GM12864 (cell line): ENCODE results near the gene BAD.

Experiments
- DNase-seq: peaks from one replicate; pipeline ENCODE4 v3.0.0-alpha.2; 2011; ENCODE audit warnings: low read depth
- H3K4me3 ChIP-seq: 2 replicates; pipeline ENCODE4 v1.5.1; 2011; ENCODE audit warnings: mild to moderate bottlenecking, low read depth, low read length, control low read depth
- CTCF ChIP-seq: IDR thresholded peaks from 2 replicates; pipeline ENCODE4 v1.5.1; 2011; ENCODE audit warnings: low read depth, mild to moderate bottlenecking, moderate library complexity, low read length, control low read depth, inconsistent platforms; ENCODE audit errors: missing control alignments

BAD gene

DNA sequence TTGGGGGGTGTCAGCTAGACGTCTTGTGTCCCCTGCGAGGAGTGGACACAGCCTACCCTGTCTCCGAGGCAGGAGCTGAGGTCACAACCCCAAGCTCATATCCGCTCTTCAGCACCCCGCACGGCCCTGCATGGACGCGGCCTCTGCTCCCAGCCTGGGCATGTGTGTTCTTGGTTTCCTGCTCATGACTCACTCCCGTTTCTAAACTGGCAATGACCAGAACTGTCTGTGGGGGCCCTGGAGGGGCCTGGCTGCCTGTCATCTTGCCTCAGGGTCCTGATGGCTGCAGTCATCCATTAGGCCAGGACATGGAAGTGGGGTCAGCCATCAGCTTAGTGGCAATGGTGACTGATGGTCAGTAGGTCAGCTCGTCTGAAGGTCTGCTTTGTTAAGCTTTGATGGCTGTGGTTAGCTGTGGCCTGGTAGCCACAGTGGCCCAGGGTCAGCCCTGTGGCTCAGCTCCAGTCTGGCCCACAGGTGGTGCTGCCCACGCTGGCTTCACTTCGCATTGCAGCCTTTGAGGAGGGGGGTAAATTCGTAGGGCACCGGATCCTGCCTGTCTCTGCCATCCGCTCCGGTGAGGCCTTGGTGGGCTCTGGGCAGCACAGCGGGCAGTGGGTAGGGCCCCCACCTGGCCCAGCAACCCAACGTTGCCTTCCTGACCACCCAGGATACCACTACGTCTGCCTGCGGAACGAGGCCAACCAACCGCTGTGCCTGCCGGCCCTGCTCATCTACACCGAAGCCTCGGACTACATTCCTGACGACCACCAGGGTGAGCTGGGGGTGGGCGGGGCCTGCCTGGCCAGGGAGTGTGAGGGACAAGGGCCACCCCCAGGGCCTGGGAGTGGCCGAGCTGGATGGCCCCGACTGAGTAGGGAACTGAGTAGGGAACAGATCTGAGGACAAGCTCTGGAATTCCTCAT is 21.2 kb downstream of the BAD start:
- no peak overlapping the region for H3K4me3 ChIP-seq
- TF ChIP-seq CTCF, result no peak
- DNase-seq, result no peak

- DNase-seq, result no peak
- H3K4me3 ChIP-seq, result no peak overlapping the region
- no peak for TF ChIP-seq CTCF
Measured at GRCh38 chr11:64262271-64263002, 22.0 kb downstream of the BAD start.

GRCh38 chr11:64261556-64262080 is 22.8 kb downstream of the BAD start:
- no peak for DNase-seq
- no peak for TF ChIP-seq CTCF
- H3K4me3 ChIP-seq, result no peak overlapping the region

DNA sequence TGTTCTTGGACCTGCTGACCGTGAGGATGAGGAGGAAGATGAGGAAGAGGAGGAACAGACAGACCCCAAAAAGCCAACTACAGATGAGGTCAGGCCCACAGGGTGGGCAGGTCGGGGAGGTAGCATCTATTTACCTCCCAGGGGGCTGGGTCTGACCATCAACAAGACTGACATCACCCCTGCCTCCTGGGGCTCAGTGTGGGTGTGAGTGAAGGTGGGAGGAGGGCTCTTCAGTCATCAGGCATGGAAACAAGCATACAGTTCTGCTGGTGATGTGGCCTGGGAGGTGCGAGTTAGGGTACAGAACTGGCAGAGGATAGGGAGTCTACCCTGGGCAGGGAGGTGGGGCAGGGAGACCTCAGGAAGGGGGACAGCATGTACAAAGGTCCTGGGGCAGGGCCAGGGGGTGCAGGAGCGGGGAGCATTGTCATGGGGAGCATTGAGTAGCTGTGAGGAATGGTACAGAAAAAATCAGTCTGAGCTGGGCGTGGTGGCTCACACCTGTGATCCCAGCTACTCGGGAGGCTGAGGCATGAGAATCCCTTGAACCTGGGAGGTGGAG is 24.2 kb downstream of the BAD start:
- TF ChIP-seq CTCF, result no peak
- DNase-seq, result no peak
- no peak overlapping the region for H3K4me3 ChIP-seq

DNA sequence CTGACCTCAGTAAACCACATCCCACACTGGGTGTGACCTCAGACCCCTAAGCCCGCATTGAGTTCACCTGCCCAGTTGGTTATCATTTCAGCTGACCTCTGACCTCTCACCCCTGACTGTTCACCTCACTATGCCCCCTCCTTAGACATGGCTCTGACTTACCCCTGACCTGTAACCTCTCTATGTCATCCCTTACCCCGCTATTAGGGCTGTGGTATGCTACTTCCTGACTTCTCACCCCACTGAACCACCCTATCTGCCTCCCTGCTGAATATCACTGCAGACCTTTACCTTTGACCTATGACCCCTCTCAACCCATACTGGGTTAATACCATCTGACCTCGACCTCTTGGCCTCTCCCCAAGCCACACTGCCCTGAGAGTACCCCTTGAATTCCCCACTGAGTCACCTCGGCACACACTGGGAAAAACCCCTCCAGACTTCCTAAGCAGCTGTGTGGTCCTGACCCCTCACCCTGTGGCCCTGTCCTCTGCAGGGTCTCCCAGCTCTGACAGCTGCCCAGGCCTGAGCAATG is 24.9 kb downstream of the BAD start:
- no peak overlapping the region for H3K4me3 ChIP-seq
- DNase-seq, result no peak
- no peak for TF ChIP-seq CTCF

DNA sequence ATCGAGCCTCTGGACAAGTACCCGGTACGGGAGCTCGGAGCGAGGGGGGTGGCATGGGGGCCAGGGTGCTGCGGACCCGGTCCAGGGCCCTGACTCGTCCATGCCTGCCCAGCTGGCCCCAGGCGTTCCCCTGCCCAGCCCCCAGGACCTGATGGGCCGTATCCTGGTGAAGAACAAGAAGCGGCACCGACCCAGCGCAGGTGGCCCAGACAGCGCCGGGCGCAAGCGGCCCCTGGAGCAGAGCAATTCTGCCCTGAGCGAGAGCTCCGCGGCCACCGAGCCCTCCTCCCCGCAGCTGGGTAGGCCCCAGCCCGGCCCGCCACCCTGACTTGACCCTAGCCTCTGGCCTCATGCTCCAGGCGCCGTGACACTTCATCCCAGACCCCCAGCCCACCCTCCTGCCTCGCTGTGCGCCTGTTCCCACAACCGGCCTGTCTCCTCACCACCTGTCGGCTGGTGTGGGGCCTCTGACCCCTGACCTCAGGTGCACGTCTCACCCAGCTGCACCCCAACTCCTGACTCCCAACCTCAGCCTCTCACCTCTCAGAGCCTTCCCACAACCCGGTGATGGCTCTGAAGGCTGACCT is 25.4 kb downstream of the BAD start:
- no peak for TF ChIP-seq CTCF
- H3K4me3 ChIP-seq, result no peak overlapping the region
- no peak for DNase-seq
